Astrocyte (in vitro differentiated cells and primary cell): ENCODE data around the gene SERF2. TPM values are rescaled to one million over a fixed set of nuclear protein-coding genes. Genes with fewer than 3 reads are reported as not detected.
"Not testable (repeated sequence)": the region's sequence is repeated elsewhere in the genome, so short reads cannot be mapped to it uniquely, and the experiment has no call there.

Source experiments
- DNase-seq: peaks from one replicate; pipeline ENCODE4 v3.0.0-alpha.2; 2010; ENCODE audit warnings: low read depth
- FAIRE-seq: peaks from 2 replicates; lab custom pipeline; 2011; peaks lifted over from hg19 to GRCh38; lab: Jason Lieb, UNC
- H2AFZ ChIP-seq: 2 replicates; pipeline ENCODE4 v1.6.0; 2012; ENCODE audit warnings: low read depth, low read length, inconsistent platforms
- H3K27ac ChIP-seq: 2 replicates; pipeline ENCODE4 v1.5.1; 2011; ENCODE audit warnings: low read depth, low read length, inconsistent platforms
- H3K27me3 ChIP-seq: 2 replicates; pipeline ENCODE4 v1.6.0; 2011; ENCODE audit warnings: low read length, inconsistent platforms; ENCODE audit not compliant: insufficient read depth
- H3K36me3 ChIP-seq: 2 replicates; pipeline ENCODE4 v1.5.1; 2011; ENCODE audit warnings: low read length, inconsistent platforms; ENCODE audit not compliant: insufficient read depth
- H3K4me1 ChIP-seq: 2 replicates; pipeline ENCODE4 v1.5.1; 2011; ENCODE audit warnings: low read length, inconsistent platforms; ENCODE audit not compliant: insufficient read depth
- H3K4me2 ChIP-seq: 2 replicates; pipeline ENCODE4 v1.6.0; 2012; ENCODE audit warnings: low read length, inconsistent platforms
- H3K4me3 ChIP-seq: 2 replicates; pipeline ENCODE4 v1.5.1; 2011; ENCODE audit warnings: low read depth, mild to moderate bottlenecking, low read length, inconsistent platforms; ENCODE audit not compliant: insufficient read depth
- H3K79me2 ChIP-seq: 2 replicates; pipeline ENCODE4 v1.6.0; 2012; ENCODE audit warnings: mild to moderate bottlenecking, low read length, inconsistent platforms; ENCODE audit not compliant: insufficient read depth
- H3K9ac ChIP-seq: 2 replicates; pipeline ENCODE4 v1.6.0; 2012; ENCODE audit warnings: mild to moderate bottlenecking, low read length, inconsistent platforms
- H3K9me3 ChIP-seq: 2 replicates; pipeline ENCODE4 v1.5.1; 2012; ENCODE audit warnings: low read depth, mild to moderate bottlenecking, low read length, inconsistent platforms; ENCODE audit not compliant: insufficient read depth
- H4K20me1 ChIP-seq: 2 replicates; pipeline ENCODE4 v1.6.0; 2012; ENCODE audit warnings: low read length, inconsistent platforms; ENCODE audit not compliant: insufficient read depth
- H3K27ac Mint-ChIP-seq: one replicate; pipeline ENCODE4 v1.8.0; 2021; ENCODE audit warnings: mild to moderate bottlenecking, mixed read lengths; ENCODE audit not compliant: unreplicated experiment
- H3K27me3 Mint-ChIP-seq: one replicate; pipeline ENCODE4 v1.8.0; 2021; ENCODE audit warnings: low read depth, mixed read lengths; ENCODE audit not compliant: unreplicated experiment
- H3K36me3 Mint-ChIP-seq: one replicate; pipeline ENCODE4 v1.8.0; 2021; ENCODE audit warnings: low read depth, mixed read lengths; ENCODE audit not compliant: unreplicated experiment
- H3K4me1 Mint-ChIP-seq: one replicate; pipeline ENCODE4 v1.8.0; 2021; ENCODE audit warnings: low read depth, mixed read lengths; ENCODE audit not compliant: unreplicated experiment
- H3K4me3 Mint-ChIP-seq: one replicate; pipeline ENCODE4 v1.8.0; 2021; ENCODE audit warnings: mild to moderate bottlenecking, moderate library complexity, mixed read lengths; ENCODE audit not compliant: unreplicated experiment
- H3K9me3 Mint-ChIP-seq: one replicate; pipeline ENCODE4 v1.8.0; 2021; ENCODE audit warnings: mild to moderate bottlenecking, mixed read lengths; ENCODE audit not compliant: unreplicated experiment
- EZH2 ChIP-seq: IDR thresholded peaks from 2 replicates; pipeline ENCODE4 v1.6.1; 2012; ENCODE audit warnings: mild to moderate bottlenecking, low read length, inconsistent platforms; ENCODE audit not compliant: insufficient read depth
- total RNA-seq: library from RNA; stranded (reverse); gene quantifications from 2 replicates; pipeline ENCODE4 v1.2.1, GENCODE V29; 2021
- TF ChIP-seq, protein P1 (sequence below): IDR thresholded peaks from 2 replicates; pipeline ENCODE4 v1.5.1; 2011; ENCODE audit warnings: low read depth, mild to moderate bottlenecking, inconsistent platforms, low read length, moderate library complexity; ENCODE audit not compliant: insufficient read depth

The SERF2 gene
- total RNA-seq, 1 donor from 2014 or later, result 933 TPM

DNA sequence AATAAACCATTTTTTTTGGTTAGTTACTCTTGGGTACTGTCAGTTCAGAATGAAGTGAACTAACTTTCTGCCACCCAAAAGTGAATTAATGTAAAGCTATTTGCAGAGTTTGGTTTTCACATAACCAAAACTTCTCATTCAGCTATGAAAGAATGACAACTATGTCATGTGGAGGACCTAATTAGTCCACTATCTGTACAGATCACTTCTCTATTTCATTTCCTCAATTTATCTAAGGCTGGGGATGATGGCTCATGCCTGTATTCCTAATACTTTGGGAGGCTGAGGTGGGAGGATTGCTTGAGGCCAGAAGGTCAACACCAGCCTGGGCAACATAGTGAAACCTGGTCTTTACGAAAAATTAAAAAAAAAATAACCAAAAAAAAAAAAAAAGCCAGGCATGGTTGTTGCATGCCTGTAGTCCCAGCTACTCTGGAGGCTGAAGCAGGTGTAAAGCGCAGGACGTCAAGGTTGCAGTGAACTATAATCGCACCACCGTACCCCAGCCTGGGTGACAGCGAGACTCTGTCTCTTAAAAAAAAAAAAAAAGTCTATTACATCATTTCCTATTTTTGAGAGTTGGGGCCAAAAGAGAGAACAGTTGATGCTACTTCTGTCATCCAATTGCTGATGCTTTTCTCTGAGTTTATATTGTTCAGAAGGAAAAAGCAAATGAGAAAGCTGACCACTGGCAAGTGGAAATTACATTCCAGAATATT is 17.0 kb downstream of the SERF2 start:
- Histone ChIP-seq H3K4me1 (no peaks in the 10 kb centered on the region), H3K4me2 (no peak overlapping the region), H3K27me3 (no peaks in the 10 kb centered on the region), H2AFZ (no peak overlapping the region), H3K79me2 (no peaks in the 10 kb centered on the region), H4K20me1 (no peaks in the 10 kb centered on the region), H3K9ac (no peak overlapping the region), H3K36me3 (peaks cover 61% of the 10 kb centered on the region), H3K9me3 (no peaks in the 10 kb centered on the region), H3K4me3 (no peak overlapping the region), H3K27ac (no peak overlapping the region)
- TF ChIP-seq EZH2, result no peak
- TF ChIP-seq, protein P1, sequence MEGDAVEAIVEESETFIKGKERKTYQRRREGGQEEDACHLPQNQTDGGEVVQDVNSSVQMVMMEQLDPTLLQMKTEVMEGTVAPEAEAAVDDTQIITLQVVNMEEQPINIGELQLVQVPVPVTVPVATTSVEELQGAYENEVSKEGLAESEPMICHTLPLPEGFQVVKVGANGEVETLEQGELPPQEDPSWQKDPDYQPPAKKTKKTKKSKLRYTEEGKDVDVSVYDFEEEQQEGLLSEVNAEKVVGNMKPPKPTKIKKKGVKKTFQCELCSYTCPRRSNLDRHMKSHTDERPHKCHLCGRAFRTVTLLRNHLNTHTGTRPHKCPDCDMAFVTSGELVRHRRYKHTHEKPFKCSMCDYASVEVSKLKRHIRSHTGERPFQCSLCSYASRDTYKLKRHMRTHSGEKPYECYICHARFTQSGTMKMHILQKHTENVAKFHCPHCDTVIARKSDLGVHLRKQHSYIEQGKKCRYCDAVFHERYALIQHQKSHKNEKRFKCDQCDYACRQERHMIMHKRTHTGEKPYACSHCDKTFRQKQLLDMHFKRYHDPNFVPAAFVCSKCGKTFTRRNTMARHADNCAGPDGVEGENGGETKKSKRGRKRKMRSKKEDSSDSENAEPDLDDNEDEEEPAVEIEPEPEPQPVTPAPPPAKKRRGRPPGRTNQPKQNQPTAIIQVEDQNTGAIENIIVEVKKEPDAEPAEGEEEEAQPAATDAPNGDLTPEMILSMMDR, result no peak
- DNase-seq (no peak), FAIRE-seq (no peak)
- Mint-ChIP-seq H3K27me3 (no peaks in the 10 kb centered on the region), H3K9me3 (no peaks in the 10 kb centered on the region), H3K4me1 (peaks cover 2% of the 10 kb centered on the region), H3K36me3 (peaks cover 18% of the 10 kb centered on the region), H3K27ac (no peak overlapping the region), H3K4me3 (no peak overlapping the region)

DNA sequence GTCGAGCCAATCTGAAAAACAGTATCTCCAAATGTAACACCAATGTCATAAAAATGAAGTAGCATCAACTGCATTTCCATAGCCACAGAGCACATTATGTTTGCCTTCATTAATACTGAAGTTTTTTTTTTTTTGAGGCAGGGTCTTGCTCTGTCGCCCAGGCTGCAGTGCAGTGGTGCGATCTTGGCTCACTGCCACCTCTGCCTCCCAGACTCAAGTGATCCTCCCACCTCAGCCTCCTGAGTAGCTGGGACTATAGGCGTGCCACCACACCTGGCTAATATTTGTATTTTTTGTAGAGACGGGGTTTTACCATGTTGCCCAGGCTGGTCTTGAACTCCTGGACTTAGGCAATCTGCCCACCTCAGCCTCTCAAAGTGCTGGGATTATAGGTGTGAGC is 22.9 kb downstream of the SERF2 start:
- H3K9me3 ChIP-seq, H2AFZ ChIP-seq, H3K27me3 Mint-ChIP-seq, H3K4me1 Mint-ChIP-seq, DNase-seq, H3K4me3 ChIP-seq, H3K9ac ChIP-seq, FAIRE-seq, H3K27ac ChIP-seq, H3K4me1 ChIP-seq, H3K27ac Mint-ChIP-seq, H3K9me3 Mint-ChIP-seq, H3K27me3 ChIP-seq, H3K4me3 Mint-ChIP-seq, H3K4me2 ChIP-seq: not testable (repeated sequence)
- peaks cover 40% of the 10 kb centered on the region for H3K36me3 ChIP-seq
- H3K79me2 ChIP-seq, result peaks cover 28% of the 10 kb centered on the region
- H3K36me3 Mint-ChIP-seq, result peaks cover 16% of the 10 kb centered on the region
- H4K20me1 ChIP-seq, result peaks cover 20% of the 10 kb centered on the region

DNA sequence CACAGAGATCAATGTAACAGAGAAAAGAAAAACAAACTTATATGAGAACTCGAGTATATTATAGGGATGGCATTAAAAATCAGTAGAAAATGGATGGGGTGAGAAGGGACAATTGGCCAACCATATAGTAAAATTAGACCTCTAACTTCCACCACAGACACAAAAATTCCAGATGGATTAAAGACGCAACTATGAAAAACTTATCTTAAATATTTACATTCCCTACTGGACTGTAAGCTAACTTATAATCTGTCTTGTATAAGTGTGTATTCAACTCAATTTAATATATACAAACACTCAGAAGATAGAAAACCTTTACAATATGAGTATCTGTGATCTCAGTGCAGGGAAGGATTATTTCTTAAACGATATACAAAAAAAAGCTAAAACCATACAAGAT is 29.4 kb downstream of the SERF2 start:
- no peak overlapping the region for H3K9ac ChIP-seq
- DNase-seq, result no peak
- H3K4me2 ChIP-seq, result peak overlapping the region; percentile 20
- no peak overlapping the region for H3K4me3 ChIP-seq
- H3K4me1 Mint-ChIP-seq, result peaks cover 9% of the 10 kb centered on the region
- no peak overlapping the region for H3K27ac ChIP-seq
- H3K79me2 ChIP-seq, result peaks cover 69% of the 10 kb centered on the region
- no peaks in the 10 kb centered on the region for H3K9me3 ChIP-seq
- peaks cover 4% of the 10 kb centered on the region for H3K36me3 Mint-ChIP-seq
- H3K9me3 Mint-ChIP-seq, result no peaks in the 10 kb centered on the region
- no peak for TF ChIP-seq EZH2
- peaks cover 7% of the 10 kb centered on the region for H3K4me1 ChIP-seq
- no peaks in the 10 kb centered on the region for H3K27me3 ChIP-seq
- peak overlapping the region; percentile 87 for H3K27ac Mint-ChIP-seq
- peaks cover 25% of the 10 kb centered on the region for H4K20me1 ChIP-seq
- H3K36me3 ChIP-seq, result peaks cover 10% of the 10 kb centered on the region
- H2AFZ ChIP-seq, result no peak overlapping the region
- FAIRE-seq, result no peak
- no peaks in the 10 kb centered on the region for H3K27me3 Mint-ChIP-seq
- H3K4me3 Mint-ChIP-seq, result peak overlapping the region; percentile 68
